ENCODE results near the gene PHYKPL.

GRCh38 chr5:178240341-178240741, 7.7 kb upstream of the PHYKPL start:
- TF ChIP-seq E2F1 (CRISPR knock-in tag; IDR thresholded peaks at IDR 0.05) (no peak), CTCF (IDR thresholded peaks at IDR 0.05) (no peak), ZNF263 (CRISPR knock-in tag; IDR thresholded peaks at IDR 0.05; ENCODE audit: low read depth) (no peak), MAX (CRISPR knock-in tag; IDR thresholded peaks at IDR 0.05) (no peak), MLX (CRISPR knock-in tag; IDR thresholded peaks at IDR 0.05) (no peak), ZBTB43 (CRISPR knock-in tag; IDR thresholded peaks at IDR 0.05) (no peak), ZNF512 (CRISPR knock-in tag; IDR thresholded peaks at IDR 0.05; ENCODE audit: borderline replicate concordance) (no peak)

All from WTC11 (cell line).